ENCODE measurements around the gene MAT2B. TPM values are rescaled to one million over a fixed set of nuclear protein-coding genes. Genes with fewer than 3 reads are reported as not detected.

MAT2B gene
- total RNA-seq: 90.3 and 135 TPM in 2 replicates

DNA sequence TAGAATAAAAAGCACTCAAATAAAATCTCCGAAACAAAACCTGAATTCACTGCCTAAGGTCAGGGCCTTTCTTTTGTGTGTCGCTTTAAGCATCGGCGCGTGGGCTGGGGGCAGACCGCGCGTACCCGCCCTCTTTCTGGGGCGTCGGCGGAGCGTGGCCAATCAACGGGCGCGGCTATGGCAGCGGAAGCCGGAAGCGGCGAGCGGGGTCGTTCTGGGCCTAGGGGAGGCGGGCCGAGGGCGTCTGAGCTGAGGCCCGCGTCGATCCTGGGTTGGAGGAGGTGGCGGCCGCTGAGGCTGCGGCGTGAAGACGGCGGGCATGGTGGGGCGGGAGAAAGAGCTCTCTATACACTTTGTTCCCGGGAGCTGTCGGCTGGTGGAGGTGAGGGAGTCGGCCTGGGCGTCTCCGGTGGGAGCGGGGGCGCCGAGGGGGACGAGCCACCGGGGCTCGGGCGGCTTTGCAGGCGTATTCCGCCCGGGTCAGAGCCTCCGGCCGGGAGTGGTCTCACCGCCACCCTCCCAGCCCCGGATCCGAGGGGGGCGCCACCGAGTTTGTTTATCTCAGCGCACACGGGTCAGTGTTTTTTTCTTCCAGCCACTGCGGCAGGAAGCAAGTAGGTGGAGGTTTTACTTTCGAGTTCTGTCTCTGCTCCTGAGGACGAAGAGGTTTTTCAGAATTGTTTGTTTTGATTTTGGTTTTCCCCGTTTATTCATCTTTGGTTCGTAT, at the start of gene MAT2B:
MAT2B (plus strand) TSS at position 252 of the 727 bp plus-strand sequence; CDS start at position 320, 68 bp downstream.

DNA sequence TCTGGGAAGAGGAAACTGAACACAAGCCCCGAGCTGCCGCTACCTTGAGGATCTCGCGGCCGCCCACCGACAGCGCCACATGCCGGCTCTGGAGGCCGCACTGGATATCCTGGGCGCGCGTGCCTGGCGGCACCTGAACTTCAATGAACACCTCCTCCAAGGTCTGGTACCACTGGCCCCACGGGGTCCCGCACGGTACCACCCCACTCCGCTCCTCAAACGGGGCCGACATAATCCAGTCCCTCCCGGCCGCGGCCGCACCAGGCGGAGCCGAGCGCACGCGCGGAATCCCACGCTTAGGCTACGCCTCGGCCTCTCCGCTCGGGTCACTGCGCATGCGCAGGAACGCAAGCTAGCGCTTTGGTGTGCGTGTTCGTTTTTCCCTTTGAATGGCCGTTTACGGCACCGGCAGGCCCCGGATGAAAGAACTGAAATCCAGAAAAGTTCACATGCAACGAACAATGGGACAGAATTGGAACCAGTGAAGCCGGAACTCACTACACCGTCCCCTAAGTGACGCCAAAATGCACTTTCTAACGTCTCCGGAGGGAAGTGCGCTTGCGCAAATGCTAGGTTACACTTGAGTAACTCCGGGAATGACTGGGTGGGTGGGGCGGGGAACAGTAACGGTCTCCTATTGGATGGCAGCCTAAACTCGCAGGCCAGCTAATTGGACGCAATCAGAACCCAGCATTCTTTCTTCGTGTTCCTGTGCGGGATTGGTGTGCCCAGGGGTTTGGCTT, 45.4 kb upstream of the MAT2B start, which contains the start of gene NUDCD2:
NUDCD2 (minus strand) TSS at position 284 of the 743 bp plus-strand sequence; CDS start at position 232, 52 bp downstream.

DNA sequence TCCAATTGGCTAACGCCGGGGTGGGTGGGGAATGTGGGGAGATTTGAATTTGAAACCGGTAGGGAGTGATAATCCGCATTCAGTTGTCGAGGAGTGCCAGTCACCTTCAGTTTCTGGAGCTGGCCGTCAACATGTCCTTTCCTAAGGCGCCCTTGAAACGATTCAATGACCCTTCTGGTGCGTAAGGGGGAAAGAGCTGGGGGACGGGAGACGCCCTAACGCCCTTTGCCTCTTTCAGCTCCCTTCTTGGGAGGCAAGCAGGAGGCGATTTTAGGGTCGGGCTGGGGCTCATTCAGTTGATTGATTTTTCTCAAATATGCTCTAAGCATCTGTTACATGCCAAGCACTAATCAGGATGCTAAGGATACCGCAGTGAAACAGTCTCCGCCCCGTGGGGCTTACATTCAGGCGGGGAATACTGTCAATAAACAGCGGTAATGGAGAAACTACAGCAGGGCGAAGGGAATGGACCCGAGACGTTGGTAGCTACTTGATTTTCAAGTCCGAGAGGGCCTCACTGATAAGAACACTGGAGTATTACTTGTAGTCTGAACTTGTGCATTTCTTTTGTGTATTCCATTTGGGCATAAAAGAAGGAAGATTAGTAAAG, 44.8 kb upstream of the MAT2B start, which contains the start of gene HMMR:
HMMR (plus strand) TSS at position 71 of the 610 bp plus-strand sequence; CDS start at position 132, 61 bp downstream.

Other genes starting within 250 kb of the MAT2B start
- gene CCNG1, start 68.0 kb upstream of the MAT2B start, total RNA-seq: 506 and 507 TPM in 2 replicates
- gene NUDCD2, start 45.5 kb upstream of the MAT2B start, total RNA-seq: 3.6 and 5.5 TPM in 2 replicates
- gene HMMR, start 45.0 kb upstream of the MAT2B start, total RNA-seq: 3.1 and 61.5 TPM in 2 replicates